ENCODE results near the gene GNAT1. TPM values are rescaled to one million over a fixed set of nuclear protein-coding genes. Genes with fewer than 3 reads are reported as not detected.
A peak's percentile ranks its signal among the peaks of the same experiment; 100 is the strongest.

The GNAT1 gene
- total RNA-seq, 1 experiment from 2014 or later, result 0.13 TPM

GRCh38 chr3:50173685-50174516, 17.5 kb upstream of the GNAT1 start:
- no peaks in the 10 kb centered on the region for H3K27me3 Mint-ChIP-seq (ENCODE audit: low read depth)
- no peaks in the 10 kb centered on the region for H3K9me3 Mint-ChIP-seq
- TF ChIP-seq ESRRA (CRISPR knock-in tag; IDR thresholded peaks at IDR 0.05; ENCODE audit: borderline replicate concordance), result peak; percentile 66; the same call in 1 of the 2 replicates
- no peak for TF ChIP-seq IRF2 (CRISPR knock-in tag; IDR thresholded peaks at IDR 0.05; ENCODE audit: borderline replicate concordance, low read depth)
- no peak for TF ChIP-seq ZNF532 (CRISPR knock-in tag; IDR thresholded peaks at IDR 0.05; ENCODE audit: borderline replicate concordance)
- no peak for TF ChIP-seq NFYB (CRISPR knock-in tag; conservative IDR thresholded peaks at IDR 0.05; ENCODE audit: low read depth)
- H3K36me3 Mint-ChIP-seq, result peaks cover 27% of the 10 kb centered on the region
- peaks cover 11% of the 10 kb centered on the region for H3K4me1 Mint-ChIP-seq
- POLR2A ChIA-PET, result interaction anchor here (1.0 to 1.3 kb wide), 2 partner anchors 9 to 17 kb away, joined by 3 to 6 read pairs; no protein-coding TSS in a partner anchor
- ATAC-seq (peak; percentile 82), DNase-seq (ENCODE audit: low spot score) (no peak)
- peak overlapping the region; percentile 89; the same call in 1 of the 2 replicates for H3K27ac Mint-ChIP-seq
- CTCF ChIA-PET, result interaction anchor here (0.8 to 1.8 kb wide), 3 partner anchors 21 to 51 kb away, joined by 3 to 6 read pairs (median 3); no protein-coding TSS in a partner anchor
- no peak overlapping the region for H3K4me3 Mint-ChIP-seq

GRCh38 chr3:50174517-50174895, 16.9 kb upstream of the GNAT1 start:
- peaks cover 29% of the 10 kb centered on the region for H3K36me3 Mint-ChIP-seq
- H3K27me3 Mint-ChIP-seq (ENCODE audit: low read depth), result no peaks in the 10 kb centered on the region
- TF ChIP-seq STAT6 (CRISPR knock-in tag; conservative IDR thresholded peaks at IDR 0.05; ENCODE audit: low read depth) (no peak), NFATC4 (CRISPR knock-in tag; IDR thresholded peaks at IDR 0.05) (no peak)
- DNase-seq (ENCODE audit: low spot score) (no peak), ATAC-seq (no peak)
- peaks cover 11% of the 10 kb centered on the region for H3K4me1 Mint-ChIP-seq
- no peak overlapping the region for H3K4me3 Mint-ChIP-seq
- no peak overlapping the region for H3K27ac Mint-ChIP-seq
- POLR2A ChIA-PET, result no interaction called here
- CTCF ChIA-PET, result interaction anchor here (0.6 to 1.8 kb wide), 2 partner anchors 18 to 20 kb away, joined by 3 to 6 read pairs; no protein-coding TSS in a partner anchor
- no peaks in the 10 kb centered on the region for H3K9me3 Mint-ChIP-seq

GRCh38 chr3:50174947-50175524, 16.4 kb upstream of the GNAT1 start:
- ChIA-PET CTCF (interaction anchor here (0.6 to 1.8 kb wide), 3 partner anchors 19 to 37 kb away, joined by 3 to 6 read pairs (median 3); no protein-coding TSS in a partner anchor), POLR2A (interaction anchor here (0.6 kb wide), 1 partner anchor 8 kb away, joined by 3 read pairs; no protein-coding TSS in a partner anchor)
- no peaks in the 10 kb centered on the region for H3K9me3 Mint-ChIP-seq
- peaks cover 34% of the 10 kb centered on the region for H3K36me3 Mint-ChIP-seq
- H3K27me3 Mint-ChIP-seq (ENCODE audit: low read depth), result no peaks in the 10 kb centered on the region
- H3K4me3 Mint-ChIP-seq, result no peak overlapping the region
- TF ChIP-seq CREB1 (CRISPR knock-in tag; IDR thresholded peaks at IDR 0.05) (no peak), ZNF671 (CRISPR knock-in tag; IDR thresholded peaks at IDR 0.05) (no peak), JAZF1 (CRISPR knock-in tag; IDR thresholded peaks at IDR 0.05) (no peak), ZNF425 (CRISPR knock-in tag; conservative IDR thresholded peaks at IDR 0.05) (no peak), ERG (CRISPR knock-in tag; IDR thresholded peaks at IDR 0.05) (no peak), FOXP1 (CRISPR knock-in tag; IDR thresholded peaks at IDR 0.05; ENCODE audit: borderline replicate concordance) (no peak)
- H3K27ac Mint-ChIP-seq, result no peak overlapping the region
- ATAC-seq (no peak), DNase-seq (ENCODE audit: low spot score) (no peak)
- peaks cover 8% of the 10 kb centered on the region for H3K4me1 Mint-ChIP-seq
